PC-9 (cell line): ENCODE measurements around the gene CLDN6. TPM values are rescaled to one million over a fixed set of nuclear protein-coding genes. Genes with fewer than 3 reads are reported as not detected.

Source experiments
- BruUV-seq: library from RNA; stranded (reverse); fragments of 400-500 nt; replicated peaks from 2 replicates; lab custom pipeline; 2021; lab: Mats Ljungman, UMichigan
- CTCF ChIA-PET: fragments of 300-600 bp; sonication (Branson Sonifier 250); formaldehyde crosslinking; loops from one replicate; lab custom pipeline; 2022; ENCODE audit warnings: antibody characterized with exemption; lab: Charles Lee
- POLR2A ChIA-PET: fragments of 300-600 bp; sonication (Branson Sonifier 250); formaldehyde crosslinking; loops from one replicate; lab custom pipeline; 2022; ENCODE audit warnings: antibody characterized with exemption; ENCODE audit not compliant: unreplicated experiment; lab: Charles Lee
- DNase-seq, 2 experiments: peaks; one replicate each; pipeline versions ENCODE4 v3.0.0 to v3.0.0-alpha.2; 2015 to 2022; ENCODE audit warnings: mixed read lengths in 1 of 2
- H2AFZ ChIP-seq: fragments of 200-600 bp; sonication (generic); 2 replicates; pipeline ENCODE4 v1.8.1; 2017; ENCODE audit warnings: antibody characterized with exemption
- H3F3A ChIP-seq: fragments of 200-600 bp; sonication (generic); 2 replicates; pipeline ENCODE4 v1.8.1; 2017; ENCODE audit warnings: antibody characterized with exemption, mild to moderate bottlenecking, low read depth; ENCODE audit not compliant: insufficient read depth
- H3K27ac ChIP-seq: fragments of 200-600 bp; sonication (generic); 2 replicates; pipeline ENCODE4 v1.6.1; 2016; ENCODE audit warnings: mixed run types
- H3K27me3 ChIP-seq: fragments of 200-600 bp; sonication (generic); 2 replicates; pipeline ENCODE4 v1.6.1; 2016; ENCODE audit warnings: low read depth, mixed run types; ENCODE audit not compliant: insufficient read depth
- H3K36me3 ChIP-seq: fragments of 200-600 bp; sonication (generic); 2 replicates; pipeline ENCODE4 v1.6.1; 2016; ENCODE audit warnings: low read depth, mixed run types
- H3K4me1 ChIP-seq: fragments of 200-600 bp; sonication (generic); replicated peaks from 2 replicates; pipeline ENCODE4 v1.6.1; 2016; ENCODE audit warnings: mixed run types; ENCODE audit not compliant: insufficient read depth
- H3K4me2 ChIP-seq: fragments of 200-600 bp; sonication (generic); 2 replicates; pipeline ENCODE4 v1.6.1; 2017; ENCODE audit warnings: mixed run types
- H3K4me3 ChIP-seq: fragments of 200-600 bp; sonication (generic); 2 replicates; pipeline ENCODE4 v1.6.1; 2016; ENCODE audit warnings: mixed run types
- H3K79me2 ChIP-seq: fragments of 200-600 bp; sonication (generic); 2 replicates; pipeline ENCODE4 v1.6.1; 2017; ENCODE audit warnings: low read depth, mixed run types
- H3K9me2 ChIP-seq: fragments of 200-600 bp; sonication (generic); 2 replicates; pipeline ENCODE4 v1.8.1; 2017; ENCODE audit warnings: mild to moderate bottlenecking; ENCODE audit not compliant: insufficient read depth
- H3K9me3 ChIP-seq: fragments of 200-600 bp; sonication (generic); 2 replicates; pipeline ENCODE4 v1.8.1; 2016; ENCODE audit warnings: low read depth; ENCODE audit not compliant: insufficient read depth
- H4K20me1 ChIP-seq: fragments of 200-600 bp; sonication (generic); 2 replicates; pipeline ENCODE4 v1.8.1; 2017; ENCODE audit not compliant: insufficient read depth
- EZH2 ChIP-seq: fragments of 200-600 bp; sonication (generic); IDR thresholded peaks from 2 replicates; pipeline ENCODE4 v1.8.0; 2017; ENCODE audit warnings: antibody characterized with exemption, low read depth
- intact Hi-C: fragments of 100-400 bp; cut with micrococcal nuclease; formaldehyde crosslinking; loops from one replicate; pipeline ENCODE4 v1.10.0; 2022; ENCODE audit not compliant: unreplicated experiment
- total RNA-seq: library from RNA; stranded (reverse); gene quantifications from 2 replicates; pipeline ENCODE4 v1.2.3, GENCODE V29; 2021
- TF ChIP-seq, protein P1 (sequence below): fragments of 200-600 bp; sonication (generic); conservative IDR thresholded peaks from 2 replicates; pipeline ENCODE4 v1.6.1; 2017; ENCODE audit warnings: mixed run types, antibody characterized with exemption, mild to moderate bottlenecking, moderate library complexity

The CLDN6 gene
- total RNA-seq, 1 experiment from 2014 or later, result 0.26 TPM

DNA sequence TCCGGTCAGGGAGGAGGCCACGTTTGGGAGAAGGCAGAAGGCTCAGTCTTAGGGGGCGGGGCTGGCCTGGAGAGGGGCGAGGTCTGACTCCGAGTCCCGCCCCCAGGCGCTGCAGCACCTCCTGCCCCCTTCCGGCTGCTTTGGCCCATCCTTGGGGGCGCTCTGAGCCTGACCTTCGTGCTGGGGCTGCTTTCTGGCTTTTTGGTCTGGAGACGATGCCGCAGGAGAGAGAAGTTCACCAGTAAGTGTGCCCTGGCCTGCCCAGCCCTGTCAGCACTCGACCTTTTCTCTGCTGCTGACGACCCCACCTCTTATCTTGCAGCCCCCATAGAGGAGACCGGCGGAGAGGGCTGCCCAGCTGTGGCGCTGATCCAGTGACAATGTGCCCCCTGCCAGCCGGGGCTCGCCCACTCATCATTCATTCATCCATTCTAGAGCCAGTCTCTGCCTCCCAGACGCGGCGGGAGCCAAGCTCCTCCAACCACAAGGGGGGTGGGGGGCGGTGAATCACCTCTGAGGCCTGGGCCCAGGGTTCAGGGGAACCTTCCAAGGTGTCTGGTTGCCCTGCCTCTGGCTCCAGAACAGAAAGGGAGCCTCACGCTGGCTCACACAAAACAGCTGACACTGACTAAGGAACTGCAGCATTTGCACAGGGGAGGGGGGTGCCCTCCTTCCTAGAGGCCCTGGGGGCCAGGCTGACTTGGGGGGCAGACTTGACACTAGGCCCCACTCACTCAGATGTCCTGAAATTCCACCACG, 3.6 kb upstream of the CLDN6 start:
- intact Hi-C loops, result loop anchor here (1.0 to 2.0 kb wide), 2 partner anchors 17 to 41 kb away; partner anchors contain the start of gene PKMYT1
- no TSS peak for BruUV-seq
- peaks cover 10% of the 10 kb centered on the region for H4K20me1 ChIP-seq
- no peaks in the 10 kb centered on the region for H3K9me2 ChIP-seq
- no peaks in the 10 kb centered on the region for H3K9me3 ChIP-seq
- DNase-seq, result peak; percentile 84 to 94
- H3K27me3 ChIP-seq, result no peaks in the 10 kb centered on the region
- TF ChIP-seq, protein P1, sequence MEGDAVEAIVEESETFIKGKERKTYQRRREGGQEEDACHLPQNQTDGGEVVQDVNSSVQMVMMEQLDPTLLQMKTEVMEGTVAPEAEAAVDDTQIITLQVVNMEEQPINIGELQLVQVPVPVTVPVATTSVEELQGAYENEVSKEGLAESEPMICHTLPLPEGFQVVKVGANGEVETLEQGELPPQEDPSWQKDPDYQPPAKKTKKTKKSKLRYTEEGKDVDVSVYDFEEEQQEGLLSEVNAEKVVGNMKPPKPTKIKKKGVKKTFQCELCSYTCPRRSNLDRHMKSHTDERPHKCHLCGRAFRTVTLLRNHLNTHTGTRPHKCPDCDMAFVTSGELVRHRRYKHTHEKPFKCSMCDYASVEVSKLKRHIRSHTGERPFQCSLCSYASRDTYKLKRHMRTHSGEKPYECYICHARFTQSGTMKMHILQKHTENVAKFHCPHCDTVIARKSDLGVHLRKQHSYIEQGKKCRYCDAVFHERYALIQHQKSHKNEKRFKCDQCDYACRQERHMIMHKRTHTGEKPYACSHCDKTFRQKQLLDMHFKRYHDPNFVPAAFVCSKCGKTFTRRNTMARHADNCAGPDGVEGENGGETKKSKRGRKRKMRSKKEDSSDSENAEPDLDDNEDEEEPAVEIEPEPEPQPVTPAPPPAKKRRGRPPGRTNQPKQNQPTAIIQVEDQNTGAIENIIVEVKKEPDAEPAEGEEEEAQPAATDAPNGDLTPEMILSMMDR, result peak; percentile 48; the same call in 1 of the 2 replicates
- TF ChIP-seq EZH2, result no peak
- H3K4me2 ChIP-seq, result peak overlapping the region; percentile 100
- H3F3A ChIP-seq, result peaks cover 44% of the 10 kb centered on the region
- peaks cover 11% of the 10 kb centered on the region for H3K36me3 ChIP-seq
- H3K79me2 ChIP-seq, result peaks cover 28% of the 10 kb centered on the region
- ChIA-PET POLR2A (interaction anchor here (0.5 to 5.1 kb wide), 12 partner anchors 9 to 1549 kb away, joined by 3 to 87 read pairs (median 10); partner anchors contain the start of genes CLDN9 and ZNF213), CTCF (interaction anchor here (0.5 to 0.6 kb wide), 4 partner anchors 10 to 494 kb away, joined by 3 to 6 read pairs (median 3); no protein-coding TSS in a partner anchor)
- peaks cover 8% of the 10 kb centered on the region for H3K4me1 ChIP-seq
- H3K27ac ChIP-seq, result peak overlapping the region; percentile 97
- peak overlapping the region; percentile 76 for H3K4me3 ChIP-seq
- H2AFZ ChIP-seq, result no peak overlapping the region

DNA sequence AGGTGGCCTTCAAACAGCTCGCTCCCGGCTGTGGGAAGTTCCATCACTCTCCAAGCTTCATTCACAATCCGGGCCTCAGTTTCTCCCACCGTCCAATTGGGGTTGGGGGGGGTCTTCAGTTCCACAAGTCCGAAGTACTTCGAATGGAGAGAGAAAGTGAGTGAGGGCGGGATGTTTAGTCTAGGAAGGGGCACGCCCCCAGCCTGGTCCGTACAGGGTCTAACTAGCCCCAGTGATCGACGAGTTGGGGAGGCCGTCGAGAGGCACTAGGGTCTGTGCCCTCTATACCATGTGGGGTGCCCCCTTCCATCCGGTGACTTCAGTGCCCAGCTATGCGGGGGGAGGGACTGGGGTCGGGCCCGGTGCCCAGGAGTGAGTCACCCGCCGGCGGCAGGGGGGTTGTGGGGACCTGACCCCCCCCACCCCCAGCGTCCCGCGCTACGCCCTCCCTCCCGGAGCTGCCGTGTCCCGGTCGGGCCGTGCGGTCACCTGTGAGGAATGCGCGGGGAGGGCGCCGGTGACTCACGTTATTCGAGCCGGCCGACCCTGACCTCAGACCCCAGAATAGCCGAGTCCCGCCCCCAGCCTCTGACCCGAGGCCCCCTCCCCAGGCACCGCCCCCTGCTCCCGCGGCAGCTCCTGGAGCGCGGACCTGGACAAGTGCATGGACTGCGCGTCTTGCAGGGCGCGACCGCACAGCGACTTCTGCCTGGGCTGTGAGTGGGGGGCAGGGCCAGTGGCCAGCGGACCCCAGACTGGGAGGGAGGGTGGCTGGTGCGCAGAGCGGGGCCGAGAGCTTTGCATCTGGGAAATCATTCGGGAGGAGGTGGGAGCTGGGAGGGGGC, 2.8 kb upstream of the CLDN6 start:
- no peaks in the 10 kb centered on the region for H3K9me3 ChIP-seq
- no peak for TF ChIP-seq EZH2
- TF ChIP-seq, protein P1, result no peak
- H3K36me3 ChIP-seq, result peaks cover 11% of the 10 kb centered on the region
- intact Hi-C loops, result loop anchor here (1.0 kb wide), 3 partner anchors 11 to 30 kb away; no protein-coding TSS in a partner anchor
- peak overlapping the region; percentile 97 for H3K27ac ChIP-seq
- H3K4me3 ChIP-seq, result peak overlapping the region; percentile 76
- H4K20me1 ChIP-seq, result peaks cover 10% of the 10 kb centered on the region
- peak overlapping the region; percentile 100 for H3K4me2 ChIP-seq
- POLR2A ChIA-PET, result interaction anchor here (0.5 to 5.1 kb wide), 11 partner anchors 8 to 145 kb away, joined by 3 to 87 read pairs (median 11); partner anchors contain the start of gene CLDN9
- H3K9me2 ChIP-seq, result no peaks in the 10 kb centered on the region
- peaks cover 8% of the 10 kb centered on the region for H3K4me1 ChIP-seq
- no peaks in the 10 kb centered on the region for H3K27me3 ChIP-seq
- peaks cover 28% of the 10 kb centered on the region for H3K79me2 ChIP-seq
- peaks cover 44% of the 10 kb centered on the region for H3F3A ChIP-seq
- peak; percentile 84 to 98 for DNase-seq
- no peak overlapping the region for H2AFZ ChIP-seq
- BruUV-seq, result TSS peak; percentile 24
- CTCF ChIA-PET, result interaction anchor here (0.5 to 1.3 kb wide), 8 partner anchors 10 to 930 kb away, joined by 3 to 6 read pairs (median 3); no protein-coding TSS in a partner anchor

DNA sequence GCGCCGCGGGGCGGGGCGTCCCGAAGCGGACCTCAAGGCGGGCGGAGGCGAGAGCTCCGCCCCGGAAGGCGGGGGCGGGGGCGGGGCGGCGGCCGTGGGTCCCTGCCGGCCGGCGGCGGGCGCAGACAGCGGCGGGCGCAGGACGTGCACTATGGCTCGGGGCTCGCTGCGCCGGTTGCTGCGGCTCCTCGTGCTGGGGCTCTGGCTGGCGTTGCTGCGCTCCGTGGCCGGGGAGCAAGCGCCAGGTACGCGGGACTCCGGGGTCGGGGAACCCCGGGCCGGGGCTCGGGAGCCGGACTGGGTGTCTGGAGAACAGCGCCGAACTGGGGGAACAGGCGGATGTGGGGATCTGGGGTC, 2.2 kb upstream of the CLDN6 start, which contains the start of gene TNFRSF12A:
TNFRSF12A (plus strand) TSS at position 122 of the 357 bp plus-strand sequence; CDS start at position 152, 30 bp downstream.
- TF ChIP-seq, protein P1, result no peak
- TF ChIP-seq EZH2, result no peak
- ChIA-PET CTCF (interaction anchor here (0.6 to 1.3 kb wide), 5 partner anchors 12 to 930 kb away, joined by 3 to 6 read pairs (median 3); no protein-coding TSS in a partner anchor), POLR2A (interaction anchor here (0.6 to 5.1 kb wide), 11 partner anchors 8 to 1331 kb away, joined by 3 to 87 read pairs (median 8); partner anchors contain the start of genes CLDN9, PAM16 and ZSCAN32)
- Histone ChIP-seq H3K79me2 (peaks cover 27% of the 10 kb centered on the region), H3K36me3 (peaks cover 11% of the 10 kb centered on the region), H4K20me1 (peaks cover 10% of the 10 kb centered on the region), H3K9me2 (no peaks in the 10 kb centered on the region), H3K27me3 (no peaks in the 10 kb centered on the region), H3F3A (peaks cover 40% of the 10 kb centered on the region), H3K9me3 (no peaks in the 10 kb centered on the region), H3K4me1 (peaks cover 9% of the 10 kb centered on the region), H3K4me3 (peak within 1 kb of the TSS; percentile 76), H2AFZ (peak within 1 kb of the TSS; percentile 70), H3K27ac (peak within 1 kb of the TSS; percentile 97), H3K4me2 (peak within 1 kb of the TSS; percentile 100)
- intact Hi-C loops, result loop anchor here (1.0 kb wide), 2 partner anchors 10 to 29 kb away; no protein-coding TSS in a partner anchor
- DNase-seq, result peak; percentile 51 to 82
- no TSS peak for BruUV-seq
